ENCODE data around the gene DENND5B.

Gene DENND5B

GRCh38 chr12:31471823-31472222 lies 119.1 kb downstream of the DENND5B start:
- DNase-seq (ENCODE audit: low read depth), result no peak

GRCh38 chr12:31471051-31471450 lies 119.9 kb downstream of the DENND5B start:
- no peak for DNase-seq (ENCODE audit: low read depth)

DNA sequence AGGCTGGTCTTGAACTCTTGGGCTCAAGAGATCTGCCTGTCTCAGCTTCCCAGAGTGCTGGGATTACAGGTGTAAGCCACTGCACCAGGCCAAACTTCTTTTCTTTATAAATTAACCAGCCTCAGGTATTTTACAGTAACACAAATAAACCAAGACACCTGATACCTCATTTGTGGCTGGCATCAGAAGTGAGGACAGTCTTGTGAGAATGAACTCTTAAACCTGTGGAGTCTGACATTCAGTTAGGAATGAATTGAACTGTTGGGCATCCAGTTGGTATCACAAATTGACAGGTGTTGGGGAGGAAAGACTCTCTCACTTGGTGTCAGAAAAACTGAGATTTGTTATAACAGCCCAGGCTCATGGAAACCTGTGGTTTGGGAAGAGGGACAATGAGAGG lies 120.5 kb downstream of the DENND5B start:
- DNase-seq (ENCODE audit: low read depth), result no peak

DNA sequence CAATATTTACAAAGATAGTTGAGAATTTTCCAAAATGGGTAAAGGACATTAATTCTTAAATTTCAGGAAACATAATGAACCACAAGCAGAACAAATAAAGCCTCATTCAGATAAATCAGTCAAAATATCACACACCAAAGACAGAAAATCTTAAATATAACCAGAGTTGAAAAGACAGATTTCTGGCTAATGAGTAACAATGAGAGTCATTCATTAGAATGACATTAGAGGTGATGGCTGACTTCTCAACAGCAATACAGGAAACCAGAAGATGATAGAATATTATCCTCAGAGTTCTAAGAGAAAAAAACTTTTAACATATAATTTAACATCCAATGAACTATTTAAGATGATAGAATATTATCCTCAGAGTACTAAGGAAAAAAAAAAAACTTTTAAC lies 124.2 kb downstream of the DENND5B start:
- DNase-seq (ENCODE audit: low read depth), result no peak

DNA sequence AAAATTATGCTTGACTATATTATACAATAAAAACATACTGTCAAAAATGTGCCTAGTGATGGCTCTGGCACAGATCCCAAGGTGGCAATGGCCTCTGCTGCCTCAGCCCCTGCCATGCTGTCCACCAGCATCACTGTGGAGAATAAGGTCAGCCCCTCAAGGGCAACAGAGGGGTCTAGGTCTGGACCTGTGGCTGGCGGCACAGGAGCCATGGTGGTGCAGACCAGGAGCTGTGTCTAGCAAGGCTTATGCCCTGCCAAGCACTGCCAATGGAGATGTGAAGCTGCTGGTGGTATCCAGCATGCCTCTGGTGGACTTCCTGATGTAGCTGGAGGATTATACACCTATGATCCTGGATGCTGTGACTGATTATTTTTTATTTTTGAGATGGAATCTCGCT lies 125.9 kb downstream of the DENND5B start:
- no peak for DNase-seq (ENCODE audit: low read depth)

DNA sequence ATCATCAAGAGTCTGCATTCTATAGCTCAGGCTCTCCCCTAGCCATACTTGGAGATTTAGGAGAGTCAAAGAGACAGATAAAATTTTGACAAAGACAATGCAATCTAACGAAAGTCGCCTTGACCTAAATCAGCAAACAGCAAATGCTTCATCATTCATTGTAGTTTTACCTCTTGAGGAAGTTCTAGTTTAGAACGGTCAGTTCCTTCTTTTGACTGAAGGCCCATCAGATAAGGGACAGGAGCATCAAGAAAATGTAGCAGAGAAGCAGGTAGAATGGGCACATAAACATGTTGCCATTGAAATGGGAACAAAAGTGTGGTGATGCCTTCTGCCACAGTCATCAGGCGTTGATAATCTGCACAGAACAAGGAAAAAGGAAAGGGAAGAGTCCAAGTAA lies 130.9 kb downstream of the DENND5B start:
- DNase-seq (ENCODE audit: low read depth), result no peak

GRCh38 chr12:31456562-31456961 lies 134.4 kb downstream of the DENND5B start:
- no peak for DNase-seq (ENCODE audit: low read depth)

DNA sequence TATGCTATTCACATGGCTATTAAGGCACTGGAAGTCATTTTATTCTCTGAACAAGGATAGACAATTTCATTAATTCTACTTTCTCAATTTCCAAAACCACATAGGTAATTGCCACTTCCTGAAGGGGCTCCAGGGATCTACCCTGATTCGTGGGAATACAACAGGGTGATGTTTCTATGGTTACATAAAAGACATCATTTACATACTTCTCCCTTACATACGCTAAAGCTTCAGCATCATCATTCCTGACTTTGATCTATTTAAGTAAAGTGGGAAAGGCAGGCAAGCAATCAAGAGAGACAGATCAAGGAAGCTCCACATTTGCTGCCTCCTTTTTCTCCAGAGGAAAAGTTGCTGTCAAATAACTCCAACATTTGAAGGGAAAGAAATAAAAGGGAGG lies 146.2 kb downstream of the DENND5B start:
- DNase-seq (ENCODE audit: low read depth), result no peak

- no peak for DNase-seq (ENCODE audit: low read depth)
Observed at GRCh38 chr12:31440586-31440985, 150.3 kb downstream of the DENND5B start.

GRCh38 chr12:31440134-31440533 lies 150.8 kb downstream of the DENND5B start:
- DNase-seq (ENCODE audit: low read depth), result no peak

GRCh38 chr12:31431721-31432240 lies 159.2 kb downstream of the DENND5B start:
- DNase-seq (ENCODE audit: low read depth), result no peak

DNA sequence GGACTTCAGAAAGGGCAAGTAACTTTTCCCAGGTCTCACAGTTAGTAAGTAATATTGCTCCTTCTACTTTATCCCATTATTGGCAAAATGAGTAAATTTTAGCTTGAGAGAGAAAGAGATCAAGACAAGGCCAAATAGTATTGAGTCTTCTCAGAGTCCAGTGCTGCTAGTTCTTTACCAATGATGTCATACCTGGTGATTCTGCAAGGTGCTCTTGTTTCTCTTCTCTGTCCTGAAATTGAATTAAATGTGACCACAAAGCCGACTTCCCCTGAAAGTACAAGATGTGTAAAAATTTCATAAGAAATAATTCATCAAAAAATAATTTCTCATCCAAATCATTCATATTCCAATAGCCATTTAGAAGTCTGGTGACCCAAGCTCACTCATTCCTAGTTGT lies 167.5 kb downstream of the DENND5B start:
- DNase-seq (ENCODE audit: low read depth), result no peak

- no peak for DNase-seq (ENCODE audit: low read depth)
Observed at GRCh38 chr12:31412292-31412801, 178.6 kb downstream of the DENND5B start.

DNA sequence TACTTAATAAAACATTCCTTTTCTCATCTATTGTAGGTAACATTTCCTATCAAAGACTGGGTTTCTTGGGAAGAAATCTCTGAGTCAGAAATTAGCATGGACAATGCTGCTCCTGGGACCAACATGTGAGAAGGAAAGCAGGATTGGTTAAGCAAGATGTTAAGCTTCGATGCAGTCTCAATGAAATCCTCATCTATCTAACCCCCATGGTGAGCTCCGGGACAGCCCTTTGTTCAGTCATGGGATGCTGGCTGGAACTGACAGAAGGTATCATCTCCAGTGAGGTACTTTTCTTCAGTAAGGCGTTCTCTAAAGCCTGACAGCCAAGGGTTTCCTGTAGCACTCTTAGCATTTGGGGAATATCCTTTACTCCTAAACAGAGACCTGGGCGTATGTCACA lies 182.2 kb downstream of the DENND5B start:
- no peak for DNase-seq (ENCODE audit: low read depth)

GRCh38 chr12:31407562-31407961 lies 183.4 kb downstream of the DENND5B start:
- no peak for DNase-seq (ENCODE audit: low read depth)

DNA sequence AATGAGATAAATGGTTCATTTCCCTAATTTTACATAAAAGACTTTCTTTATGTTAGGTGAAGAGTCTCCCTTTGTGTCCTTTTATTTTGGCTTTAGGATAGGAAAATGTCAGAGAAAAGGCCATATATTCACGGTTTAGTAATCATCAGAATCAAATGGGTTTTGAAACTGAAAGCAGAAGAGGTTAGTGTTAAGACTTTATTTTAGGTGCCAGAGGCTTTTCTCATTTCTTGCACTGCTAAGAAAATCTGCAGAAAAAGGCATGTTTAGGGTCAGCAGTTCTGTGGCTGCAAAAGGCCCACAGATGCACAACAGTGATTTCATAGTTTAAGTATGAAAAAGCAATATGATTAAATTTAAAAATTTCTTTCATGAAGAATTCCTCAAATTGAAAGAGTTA lies 184.6 kb downstream of the DENND5B start:
- no peak for DNase-seq (ENCODE audit: low read depth)

DNA sequence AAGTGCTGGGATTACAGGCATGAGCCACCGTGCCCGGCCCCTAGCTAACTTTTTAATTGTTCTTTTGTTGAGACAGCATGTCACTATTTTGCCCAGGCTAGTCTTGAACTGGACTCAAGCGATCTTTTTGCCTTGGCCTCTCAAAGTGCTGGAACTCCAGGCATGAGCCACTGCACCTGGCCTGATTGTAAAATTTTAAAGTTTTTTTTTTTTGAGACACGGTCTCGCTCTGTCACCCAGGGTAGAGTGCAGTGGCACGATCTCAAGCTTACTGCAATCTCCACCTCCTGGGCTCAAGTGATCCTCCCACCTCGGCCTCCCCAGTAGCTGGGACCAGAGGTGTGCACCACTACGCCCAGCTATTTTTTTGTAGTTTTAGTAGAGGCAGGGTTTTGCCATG lies 185.9 kb downstream of the DENND5B start:
- DNase-seq (ENCODE audit: low read depth), result no peak

DNA sequence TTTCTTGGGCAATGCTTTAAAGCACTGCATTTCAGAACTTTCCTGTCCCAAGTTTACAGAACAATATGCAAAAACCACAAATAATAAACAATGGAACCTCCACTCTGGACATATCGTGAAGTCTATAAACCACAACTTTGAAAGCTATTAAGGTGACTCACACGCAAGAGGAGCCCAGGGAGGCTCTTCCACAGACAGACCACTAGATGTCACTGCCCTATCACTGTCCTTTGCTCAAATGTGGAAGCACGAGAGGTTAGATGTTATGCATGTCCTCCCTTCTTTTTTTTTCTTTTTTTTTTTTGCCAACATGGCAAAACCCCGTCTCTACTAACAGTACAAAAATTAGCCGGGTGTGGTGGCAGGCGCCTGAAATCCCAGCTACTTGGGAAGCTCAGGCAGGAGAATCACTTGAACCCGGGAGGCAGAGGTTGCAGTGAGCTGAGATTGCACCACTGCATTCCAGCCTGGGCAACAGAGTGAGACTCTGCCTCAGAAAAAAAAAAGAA lies 187.8 kb downstream of the DENND5B start:
- DNase-seq (ENCODE audit: low read depth), result peak; percentile 86

DNA sequence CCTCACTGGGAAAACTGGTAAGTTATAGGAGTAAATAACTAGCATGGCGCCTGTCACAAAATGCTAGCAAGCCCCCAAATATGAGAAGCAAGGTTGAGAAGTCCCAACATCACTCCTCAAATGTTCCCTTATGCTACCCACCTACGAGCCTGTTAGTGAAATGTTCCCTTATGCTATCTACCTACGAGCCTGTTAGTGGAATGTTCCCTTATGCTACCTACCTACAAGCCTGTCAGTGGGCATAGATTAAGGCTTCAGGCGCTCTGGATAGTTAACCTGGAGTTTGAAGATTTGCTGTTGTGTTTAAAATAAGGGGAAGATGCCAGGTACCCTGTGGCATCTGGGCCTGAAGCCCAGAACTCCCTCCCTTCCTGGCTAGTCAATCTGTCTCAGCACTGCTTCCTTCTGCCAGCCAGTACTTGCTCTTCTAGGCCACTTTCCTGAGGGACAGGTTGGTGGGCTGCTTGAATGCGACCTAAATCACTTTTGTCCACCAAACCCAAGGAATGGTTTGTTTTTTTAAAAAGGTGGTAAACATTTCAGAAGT lies 197.9 kb downstream of the DENND5B start:
- no peak for DNase-seq (ENCODE audit: low read depth)

- no peak for DNase-seq (ENCODE audit: low read depth)
Observed at GRCh38 chr12:31390991-31391390, 199.9 kb downstream of the DENND5B start.

DNA sequence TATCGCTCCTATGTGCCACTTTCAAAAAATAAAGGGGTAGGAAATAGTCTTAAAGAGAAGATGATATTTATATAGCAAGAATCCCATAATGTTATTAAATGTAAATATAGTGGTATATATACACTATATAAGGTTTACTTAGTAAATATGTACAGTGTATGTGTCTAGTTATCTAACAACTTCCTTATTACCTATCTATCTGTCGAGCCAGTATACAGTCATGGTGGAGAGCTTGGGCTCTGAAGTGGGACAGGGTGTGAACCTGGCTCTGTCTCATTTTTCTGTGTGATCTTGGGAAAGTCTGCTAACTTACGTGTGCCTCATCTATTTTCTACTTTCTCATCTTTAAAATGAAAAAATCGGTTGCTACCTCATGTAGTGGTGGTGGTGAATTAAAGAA lies 202.2 kb downstream of the DENND5B start:
- DNase-seq (ENCODE audit: low read depth), result no peak

GRCh38 chr12:31387466-31387865 lies 203.5 kb downstream of the DENND5B start:
- no peak for DNase-seq (ENCODE audit: low read depth)

DNA sequence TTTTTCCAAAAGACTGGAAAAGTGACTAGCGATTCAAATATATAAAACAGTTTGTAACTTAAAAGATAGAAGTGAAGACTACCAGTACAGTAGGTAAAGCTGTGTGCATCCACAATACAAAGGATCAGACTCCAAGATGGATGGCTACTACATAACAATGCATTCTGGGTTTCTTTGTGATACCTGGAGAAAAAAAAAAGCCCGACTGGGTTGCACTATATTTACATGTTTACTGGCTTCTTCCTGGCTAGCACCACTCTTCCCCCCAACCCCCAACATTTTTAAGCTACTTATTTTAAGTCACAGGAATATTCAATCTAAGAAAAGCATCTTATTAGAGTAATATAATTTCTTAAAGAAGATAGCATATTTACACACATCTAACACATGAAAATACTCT lies 203.9 kb downstream of the DENND5B start:
- DNase-seq (ENCODE audit: low read depth), result no peak

DNA sequence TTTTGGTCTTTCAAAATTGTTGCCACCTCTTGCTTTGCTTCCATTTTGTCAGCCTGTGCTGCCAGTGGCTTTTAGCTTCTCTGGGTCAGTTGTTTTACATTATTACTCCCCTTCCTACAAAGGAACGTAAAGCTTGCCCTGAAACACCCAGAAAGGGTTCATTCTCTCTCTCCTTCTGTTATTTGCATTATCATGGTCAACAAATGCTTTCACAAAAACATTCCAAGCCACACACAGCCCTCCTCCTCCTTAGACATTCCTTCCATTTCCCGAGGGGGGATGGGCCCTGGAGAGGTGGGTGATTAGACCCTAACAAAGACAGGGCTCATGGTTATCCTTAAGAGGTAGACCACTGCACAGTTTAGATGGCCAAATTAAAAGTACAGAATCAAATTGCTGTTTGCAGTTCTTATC lies 204.6 kb downstream of the DENND5B start:
- no peak for DNase-seq (ENCODE audit: low read depth)
